MV-4-11 (cell line): Measurements from ENCODE around the gene UBTD1.
"Not testable (repeated sequence)": the region's sequence is repeated elsewhere in the genome, so short reads cannot be mapped to it uniquely, and the experiment has no call there.

Experiments
- DNase-seq: peaks from one replicate; lab custom pipeline; 2025; lab: John Stamatoyannopoulos, UW

Gene UBTD1

GRCh38 chr10:97563337-97563736, 64.6 kb downstream of the UBTD1 start:
- DNase-seq: no peak

GRCh38 chr10:97564776-97565175, 66.1 kb downstream of the UBTD1 start:
- no peak for DNase-seq

GRCh38 chr10:97566336-97566996, 67.7 kb downstream of the UBTD1 start:
- DNase-seq: no peak

GRCh38 chr10:97567891-97568290, 69.2 kb downstream of the UBTD1 start:
- DNase-seq: no peak

GRCh38 chr10:97570146-97570788, 71.5 kb downstream of the UBTD1 start:
- DNase-seq: no peak

- no peak for DNase-seq
These were observed 72.2 kb downstream of the UBTD1 start for GRCh38 chr10:97570789-97571471.

GRCh38 chr10:97571622-97572021, 72.9 kb downstream of the UBTD1 start:
- DNase-seq: no peak

GRCh38 chr10:97572214-97572989, 73.7 kb downstream of the UBTD1 start, which contains the start of gene ANKRD2:
TSS of gene ANKRD2 (plus strand) at chr10:97572779. CDS start at chr10:97572789, 10 bp downstream.
- peak; percentile 70 for DNase-seq

GRCh38 chr10:97573021-97573420, 74.3 kb downstream of the UBTD1 start:
- DNase-seq: no peak

GRCh38 chr10:97573672-97574071, 74.9 kb downstream of the UBTD1 start:
- no peak for DNase-seq

- DNase-seq: no peak
These were observed 75.8 kb downstream of the UBTD1 start for GRCh38 chr10:97574374-97575126.

- no peak for DNase-seq
These were observed 76.5 kb downstream of the UBTD1 start for GRCh38 chr10:97575127-97575668.

GRCh38 chr10:97576487-97576886, 77.8 kb downstream of the UBTD1 start:
- not testable (repeated sequence) for DNase-seq

- no peak for DNase-seq
These were observed 79.0 kb downstream of the UBTD1 start for GRCh38 chr10:97577701-97578100.

- no peak for DNase-seq
These were observed 79.6 kb downstream of the UBTD1 start for GRCh38 chr10:97578171-97578844.

GRCh38 chr10:97580421-97581367, 82.0 kb downstream of the UBTD1 start:
- no peak for DNase-seq

GRCh38 chr10:97582169-97582568, 83.4 kb downstream of the UBTD1 start:
- no peak for DNase-seq

GRCh38 chr10:97583476-97583875, 84.8 kb downstream of the UBTD1 start:
- no peak for DNase-seq

- DNase-seq: no peak
These were observed 85.5 kb downstream of the UBTD1 start, which contains the start of gene HOGA1 for GRCh38 chr10:97584060-97584797. TSS of gene HOGA1 (plus strand) at chr10:97584389. CDS start at chr10:97584704, 315 bp downstream.
